ENCODE measurements around the gene ATAD2B. TPM values are rescaled to one million over a fixed set of nuclear protein-coding genes. Genes with fewer than 3 reads are reported as not detected.
"Not testable (repeated sequence)": the region's sequence is repeated elsewhere in the genome, so short reads cannot be mapped to it uniquely, and the experiment has no call there.

Gene ATAD2B
- total and polyA plus RNA-seq, 2 experiments from 2014 or later = 4.8 to 6.7 TPM

GRCh38 chr2:23734416-23734815 is 192.5 kb downstream of the ATAD2B start:
- Histone ChIP-seq H3K27me3 (replicated peaks; ENCODE audit: insufficient read depth) (no peaks in the 10 kb centered on the region), H3K27ac (no peak overlapping the region), H3K36me3 (ENCODE audit: low read depth) (no peaks in the 10 kb centered on the region), H3F3A (ENCODE audit: insufficient read depth) (no peaks in the 10 kb centered on the region), H4K20me1 (ENCODE audit: insufficient read depth) (no peaks in the 10 kb centered on the region), H2AFZ (no peak overlapping the region), H3K4me1 (ENCODE audit: insufficient read depth) (no peaks in the 10 kb centered on the region), H3K4me3 (no peak overlapping the region), H3K9me2 (ENCODE audit: insufficient read depth) (no peaks in the 10 kb centered on the region), H3K79me2 (ENCODE audit: insufficient read depth) (no peaks in the 10 kb centered on the region), H3K4me2 (ENCODE audit: unreplicated experiment) (no peak overlapping the region), H3K9ac (no peak overlapping the region), H3K9me3 (ENCODE audit: low read depth) (no peaks in the 10 kb centered on the region)
- whole genome bisulfite sequencing, 2 experiments (ENCODE audit: low coverage in 1 of 2, low lambda C conversion rate in 2 of 2, missing lambda C conversion rate in 2 of 2) = 87% methylated on average over 3 of the region's 3 CpGs
- TF ChIP-seq EZH2phosphoT487 (IDR thresholded peaks at IDR 0.05; ENCODE audit: insufficient read depth, low read depth) (no peak), EZH2 (IDR thresholded peaks at IDR 0.05; ENCODE audit: insufficient read depth, poor library complexity, severe bottlenecking) (no peak)
- no peak for DNase-seq
- in situ Hi-C loops (cut with MboI) = no loop called here

GRCh38 chr2:23723029-23723428 is 203.9 kb downstream of the ATAD2B start:
- 95 to 98% methylated on average over 3 of the region's 3 CpGs for WGBS, 2 experiments (ENCODE audit: low coverage in 1 of 2, low lambda C conversion rate in 2 of 2, missing lambda C conversion rate in 2 of 2)

DNA sequence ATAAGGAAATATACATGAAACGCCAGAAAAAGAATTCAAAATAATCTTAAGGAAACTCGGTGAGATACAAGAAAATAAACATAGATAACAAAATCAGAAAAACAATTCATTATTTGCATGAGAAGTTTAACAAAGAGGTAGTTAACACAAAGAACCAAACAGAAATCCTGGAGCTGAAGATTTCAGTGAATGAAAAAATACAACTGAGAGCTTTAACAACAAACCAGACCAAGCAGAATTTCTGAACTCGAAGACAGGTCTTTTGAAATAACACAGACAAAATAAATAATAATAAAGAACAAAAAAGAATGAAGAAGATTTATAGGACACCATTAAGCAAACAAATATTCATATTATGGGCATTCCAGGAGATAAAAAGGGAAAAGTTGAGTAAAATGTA is 204.7 kb downstream of the ATAD2B start:
- Histone ChIP-seq H3K27ac (no peak overlapping the region), H3K9me2 (ENCODE audit: insufficient read depth) (no peaks in the 10 kb centered on the region; the same call in 1 of the 2 replicates), H3K4me2 (ENCODE audit: unreplicated experiment) (no peak overlapping the region), H3K36me3 (ENCODE audit: low read depth) (peaks cover 8% of the 10 kb centered on the region; the same call in 1 of the 2 replicates), H3F3A (ENCODE audit: insufficient read depth) (no peaks in the 10 kb centered on the region), H3K9ac (no peak overlapping the region), H3K79me2 (ENCODE audit: insufficient read depth) (no peaks in the 10 kb centered on the region), H4K20me1 (ENCODE audit: insufficient read depth) (no peaks in the 10 kb centered on the region), H3K27me3 (replicated peaks; ENCODE audit: insufficient read depth) (no peaks in the 10 kb centered on the region), H3K4me1 (ENCODE audit: insufficient read depth) (no peaks in the 10 kb centered on the region), H3K9me3 (ENCODE audit: low read depth) (no peaks in the 10 kb centered on the region), H3K4me3 (no peak overlapping the region), H2AFZ (no peak overlapping the region)
- TF ChIP-seq EZH2 (IDR thresholded peaks at IDR 0.05; ENCODE audit: insufficient read depth, poor library complexity, severe bottlenecking) = no peak
- no peak for TF ChIP-seq EZH2phosphoT487 (IDR thresholded peaks at IDR 0.05; ENCODE audit: insufficient read depth, low read depth)
- in situ Hi-C loops (cut with MboI) = no loop called here
- no peak for DNase-seq
- WGBS, 2 experiments (ENCODE audit: low coverage in 1 of 2, low lambda C conversion rate in 2 of 2, missing lambda C conversion rate in 2 of 2) = 87 to 92% methylated on average over 3 of the region's 3 CpGs

More at GRCh38 chr2:23723029-23723428, 203.9 kb downstream of the ATAD2B start:
- H3K9me3 ChIP-seq (ENCODE audit: low read depth); H2AFZ ChIP-seq; H3K4me1 ChIP-seq (ENCODE audit: insufficient read depth); H3K36me3 ChIP-seq (ENCODE audit: low read depth); in situ Hi-C loops (cut with MboI); H3K27me3 ChIP-seq (replicated peaks; ENCODE audit: insufficient read depth); DNase-seq; H3K4me3 ChIP-seq; H3K9me2 ChIP-seq (ENCODE audit: insufficient read depth); H3F3A ChIP-seq (ENCODE audit: insufficient read depth); H3K4me2 ChIP-seq (ENCODE audit: unreplicated experiment); H3K9ac ChIP-seq; H3K79me2 ChIP-seq (ENCODE audit: insufficient read depth); H4K20me1 ChIP-seq (ENCODE audit: insufficient read depth); H3K27ac ChIP-seq: not testable (repeated sequence)

- TF ChIP-seq EZH2phosphoT487 (IDR thresholded peaks at IDR 0.05; ENCODE audit: insufficient read depth, low read depth) (no peak), EZH2 (IDR thresholded peaks at IDR 0.05; ENCODE audit: insufficient read depth, poor library complexity, severe bottlenecking) (no peak)
- H3K9me3 ChIP-seq (ENCODE audit: low read depth) = no peaks in the 10 kb centered on the region
- in situ Hi-C loops (cut with MboI) = no loop called here
- no peaks in the 10 kb centered on the region for H3K79me2 ChIP-seq (ENCODE audit: insufficient read depth)
- no peak overlapping the region for H3K4me2 ChIP-seq (ENCODE audit: unreplicated experiment)
- H3K27ac ChIP-seq = no peak overlapping the region
- H3K36me3 ChIP-seq (ENCODE audit: low read depth) = peaks cover 8% of the 10 kb centered on the region; the same call in 1 of the 2 replicates
- 89 to 98% methylated on average over 2 of the region's 2 CpGs for WGBS, 2 experiments (ENCODE audit: low coverage in 1 of 2, low lambda C conversion rate in 2 of 2, missing lambda C conversion rate in 2 of 2)
- no peaks in the 10 kb centered on the region for H3K4me1 ChIP-seq (ENCODE audit: insufficient read depth)
- no peaks in the 10 kb centered on the region for H3F3A ChIP-seq (ENCODE audit: insufficient read depth)
- H3K9me2 ChIP-seq (ENCODE audit: insufficient read depth) = no peaks in the 10 kb centered on the region; the same call in 1 of the 2 replicates
- H3K4me3 ChIP-seq = no peak overlapping the region
- H4K20me1 ChIP-seq (ENCODE audit: insufficient read depth) = no peaks in the 10 kb centered on the region
- H3K9ac ChIP-seq = no peak overlapping the region
- no peaks in the 10 kb centered on the region for H3K27me3 ChIP-seq (replicated peaks; ENCODE audit: insufficient read depth)
- no peak overlapping the region for H2AFZ ChIP-seq
- no peak for DNase-seq
These were observed 205.5 kb downstream of the ATAD2B start for GRCh38 chr2:23721454-23721826.
